ENCODE measurements around the gene GADD45GIP1. TPM values are rescaled to one million over a fixed set of nuclear protein-coding genes. Genes with fewer than 3 reads are reported as not detected.

Gene GADD45GIP1
- polyA plus RNA-seq (2013, experiment 1 of 2): 60.2 TPM
- polyA plus RNA-seq (2013, experiment 2 of 2): 57.6 TPM

- peaks cover 8% of the 10 kb centered on the region; the same call in 1 of the 2 replicates for H3K4me1 ChIP-seq (ENCODE audit: insufficient read depth, low read length)
- peak within 1 kb of the TSS; percentile 94 for H3K27ac ChIP-seq (ENCODE audit: low read depth, low read length)
- H3K36me3 ChIP-seq (ENCODE audit: insufficient read depth, low read length): peaks cover 36% of the 10 kb centered on the region
- no peaks in the 10 kb centered on the region for H3K9me3 ChIP-seq (ENCODE audit: insufficient read depth, low read depth, low read length)
- peak within 1 kb of the TSS; percentile 95 for H3K4me3 ChIP-seq (ENCODE audit: low read length)
- peak within 1 kb of the TSS; percentile 99 for H3K9ac ChIP-seq (ENCODE audit: low read depth, low read length)
- 4% methylated on average over 80 of the region's 84 CpGs for WGBS
- no peaks in the 10 kb centered on the region for H3K27me3 ChIP-seq (ENCODE audit: insufficient read depth, low read length)
These were observed at the start of gene GADD45GIP1 for GRCh38 chr19:12956446-12957388. GADD45GIP1 (minus strand) TSS chr19:12957223; CDS start chr19:12957212, 11 bp downstream.

- Histone ChIP-seq H3K9ac (ENCODE audit: low read depth, low read length) (no peak overlapping the region), H3K36me3 (ENCODE audit: insufficient read depth, low read length) (no peaks in the 10 kb centered on the region), H3K27me3 (ENCODE audit: insufficient read depth, low read length) (peaks cover 99% of the 10 kb centered on the region), H3K27ac (ENCODE audit: low read depth, low read length) (no peak overlapping the region), H3K9me3 (ENCODE audit: insufficient read depth, low read depth, low read length) (no peaks in the 10 kb centered on the region), H3K4me3 (ENCODE audit: low read length) (no peak overlapping the region), H3K4me1 (ENCODE audit: insufficient read depth, low read length) (no peaks in the 10 kb centered on the region)
- 73% methylated on average over 12 of the region's 12 CpGs for WGBS
These were observed 48.9 kb upstream of the GADD45GIP1 start for GRCh38 chr19:13005861-13006370.

GRCh38 chr19:13005253-13005652 lies 48.2 kb upstream of the GADD45GIP1 start:
- Histone ChIP-seq H3K9me3 (ENCODE audit: insufficient read depth, low read depth, low read length) (no peaks in the 10 kb centered on the region), H3K27me3 (ENCODE audit: insufficient read depth, low read length) (peaks cover 99% of the 10 kb centered on the region), H3K27ac (ENCODE audit: low read depth, low read length) (no peak overlapping the region), H3K4me3 (ENCODE audit: low read length) (no peak overlapping the region), H3K4me1 (ENCODE audit: insufficient read depth, low read length) (no peaks in the 10 kb centered on the region), H3K36me3 (ENCODE audit: insufficient read depth, low read length) (no peaks in the 10 kb centered on the region), H3K9ac (ENCODE audit: low read depth, low read length) (no peak overlapping the region)
- WGBS: 80% methylated on average over 4 of the region's 4 CpGs

GRCh38 chr19:13004273-13004672 lies 47.2 kb upstream of the GADD45GIP1 start:
- H3K27me3 ChIP-seq (ENCODE audit: insufficient read depth, low read length): peaks cover 99% of the 10 kb centered on the region
- 83% methylated on average over 7 of the region's 7 CpGs for WGBS

GRCh38 chr19:13003081-13003480 lies 46.1 kb upstream of the GADD45GIP1 start:
- no peak overlapping the region for H3K27ac ChIP-seq (ENCODE audit: low read depth, low read length)
- H3K4me1 ChIP-seq (ENCODE audit: insufficient read depth, low read length): no peaks in the 10 kb centered on the region
- no peak overlapping the region for H3K4me3 ChIP-seq (ENCODE audit: low read length)
- WGBS: 91% methylated on average over 13 of the region's 15 CpGs
- peaks cover 97% of the 10 kb centered on the region for H3K27me3 ChIP-seq (ENCODE audit: insufficient read depth, low read length)
- no peak overlapping the region for H3K9ac ChIP-seq (ENCODE audit: low read depth, low read length)
- H3K9me3 ChIP-seq (ENCODE audit: insufficient read depth, low read depth, low read length): no peaks in the 10 kb centered on the region
- no peaks in the 10 kb centered on the region for H3K36me3 ChIP-seq (ENCODE audit: insufficient read depth, low read length)

More at GRCh38 chr19:13004273-13004672, 47.2 kb upstream of the GADD45GIP1 start:
- H3K9ac ChIP-seq (ENCODE audit: low read depth, low read length): no peak overlapping the region
- no peaks in the 10 kb centered on the region for H3K4me1 ChIP-seq (ENCODE audit: insufficient read depth, low read length)
- no peak overlapping the region for H3K4me3 ChIP-seq (ENCODE audit: low read length)
- H3K36me3 ChIP-seq (ENCODE audit: insufficient read depth, low read length): no peaks in the 10 kb centered on the region
- no peak overlapping the region for H3K27ac ChIP-seq (ENCODE audit: low read depth, low read length)
- H3K9me3 ChIP-seq (ENCODE audit: insufficient read depth, low read depth, low read length): no peaks in the 10 kb centered on the region

- H3K4me3 ChIP-seq (ENCODE audit: low read length): no peak overlapping the region
- WGBS: 76% methylated on average over 29 of the region's 29 CpGs
These were observed 45.3 kb upstream of the GADD45GIP1 start for GRCh38 chr19:13002166-13002898.

GRCh38 chr19:13001502-13002165 lies 44.6 kb upstream of the GADD45GIP1 start:
- 88% methylated on average over 41 of the region's 41 CpGs for WGBS
- H3K27me3 ChIP-seq (ENCODE audit: insufficient read depth, low read length): peaks cover 97% of the 10 kb centered on the region
- no peaks in the 10 kb centered on the region for H3K9me3 ChIP-seq (ENCODE audit: insufficient read depth, low read depth, low read length)
- no peaks in the 10 kb centered on the region for H3K36me3 ChIP-seq (ENCODE audit: insufficient read depth, low read length)
- H3K4me3 ChIP-seq (ENCODE audit: low read length): no peak overlapping the region
- no peak overlapping the region for H3K27ac ChIP-seq (ENCODE audit: low read depth, low read length)
- no peak overlapping the region for H3K9ac ChIP-seq (ENCODE audit: low read depth, low read length)
- no peaks in the 10 kb centered on the region for H3K4me1 ChIP-seq (ENCODE audit: insufficient read depth, low read length)

More at GRCh38 chr19:13002166-13002898, 45.3 kb upstream of the GADD45GIP1 start:
- H3K9ac ChIP-seq (ENCODE audit: low read depth, low read length): no peak overlapping the region
- no peaks in the 10 kb centered on the region for H3K4me1 ChIP-seq (ENCODE audit: insufficient read depth, low read length)
- H3K36me3 ChIP-seq (ENCODE audit: insufficient read depth, low read length): no peaks in the 10 kb centered on the region
- no peaks in the 10 kb centered on the region for H3K9me3 ChIP-seq (ENCODE audit: insufficient read depth, low read depth, low read length)
- no peak overlapping the region for H3K27ac ChIP-seq (ENCODE audit: low read depth, low read length)
- H3K27me3 ChIP-seq (ENCODE audit: insufficient read depth, low read length): peaks cover 97% of the 10 kb centered on the region

- H3K27me3 ChIP-seq (ENCODE audit: insufficient read depth, low read length): peaks cover 97% of the 10 kb centered on the region
- H3K27ac ChIP-seq (ENCODE audit: low read depth, low read length): no peak overlapping the region
- WGBS: 87% methylated on average over 19 of the region's 19 CpGs
- H3K9ac ChIP-seq (ENCODE audit: low read depth, low read length): no peak overlapping the region
- H3K4me1 ChIP-seq (ENCODE audit: insufficient read depth, low read length): no peaks in the 10 kb centered on the region
- H3K4me3 ChIP-seq (ENCODE audit: low read length): no peak overlapping the region
- no peaks in the 10 kb centered on the region for H3K9me3 ChIP-seq (ENCODE audit: insufficient read depth, low read depth, low read length)
- no peaks in the 10 kb centered on the region for H3K36me3 ChIP-seq (ENCODE audit: insufficient read depth, low read length)
These were observed 44.1 kb upstream of the GADD45GIP1 start for GRCh38 chr19:13001166-13001501.

- H3K4me1 ChIP-seq (ENCODE audit: insufficient read depth, low read length): no peaks in the 10 kb centered on the region
- no peak overlapping the region for H3K9ac ChIP-seq (ENCODE audit: low read depth, low read length)
- 85% methylated on average over 32 of the region's 32 CpGs for WGBS
- H3K36me3 ChIP-seq (ENCODE audit: insufficient read depth, low read length): no peaks in the 10 kb centered on the region
- no peak overlapping the region for H3K27ac ChIP-seq (ENCODE audit: low read depth, low read length)
- peaks cover 92% of the 10 kb centered on the region for H3K27me3 ChIP-seq (ENCODE audit: insufficient read depth, low read length)
- H3K9me3 ChIP-seq (ENCODE audit: insufficient read depth, low read depth, low read length): no peaks in the 10 kb centered on the region
- no peak overlapping the region for H3K4me3 ChIP-seq (ENCODE audit: low read length)
These were observed 41.2 kb upstream of the GADD45GIP1 start for GRCh38 chr19:12997967-12998940.
